Measurements from ENCODE around the gene RHOF. TPM values are rescaled to one million over a fixed set of nuclear protein-coding genes. Genes with fewer than 3 reads are reported as not detected.

The RHOF gene
- total and polyA plus RNA-seq, 7 donors: 7.6 to 132 (median 15.0) TPM

DNA sequence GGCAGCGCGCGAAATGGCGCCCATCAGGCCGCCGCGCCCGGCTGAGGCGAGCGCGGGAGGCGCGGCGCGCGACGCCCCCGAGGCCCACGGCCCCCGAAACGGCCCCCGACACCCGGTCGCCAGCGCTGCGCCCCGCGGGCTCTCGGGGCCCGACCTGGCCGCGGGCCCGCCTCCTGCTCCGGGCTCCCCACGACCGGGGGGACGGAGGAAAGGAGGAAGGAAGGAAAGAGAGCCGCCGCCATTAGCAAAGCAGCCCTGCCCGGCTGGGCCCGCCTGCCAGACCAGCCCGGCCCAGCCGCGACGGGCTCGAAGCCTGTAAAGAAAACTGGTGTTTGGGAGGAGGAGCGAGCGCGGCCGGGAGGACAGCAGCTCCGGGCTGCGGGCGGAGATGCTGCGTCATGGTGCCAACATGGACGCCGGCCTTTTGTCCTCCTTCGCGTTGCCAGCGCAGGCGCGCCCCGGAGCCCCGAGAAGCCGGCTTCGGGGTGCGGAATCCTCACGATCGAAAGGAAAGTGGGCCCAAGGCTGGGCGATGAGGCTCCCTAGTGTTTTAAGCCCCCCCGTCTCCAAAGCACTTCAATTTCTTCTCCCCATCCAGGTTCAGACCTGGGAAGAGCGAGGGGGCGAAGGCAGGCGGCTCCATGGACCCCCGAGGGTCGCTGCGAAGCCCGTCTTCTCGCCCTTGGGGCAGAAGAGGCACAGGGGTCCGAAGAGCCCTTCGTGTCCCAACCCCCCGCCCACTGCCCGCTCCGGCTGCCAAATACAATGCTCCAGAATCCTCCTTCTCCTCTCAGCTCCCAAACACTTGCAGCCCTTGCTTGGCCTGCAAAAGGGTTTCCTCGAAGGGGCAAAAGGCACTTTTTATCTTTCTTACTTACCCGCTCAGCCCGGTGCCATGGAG is 7.5 kb upstream of the RHOF start:
- H3K4me1 ChIP-seq: peaks cover 0 to 50% (median 46%) of the 10 kb centered on the region in 4 donors
- H3K9me3 ChIP-seq: no peaks in the 10 kb centered on the region
- H3K4me3 ChIP-seq: peak overlapping the region; percentile 63 to 81 (median 78)
- H3K36me3 ChIP-seq: peaks cover 0 to 5% (median 1%) of the 10 kb centered on the region in 4 donors
- peak; percentile 93 for DNase-seq
- intact Hi-C loops (cut with DNase I): loop anchor here (10.0 kb wide), 1 partner anchor 264 kb away; no protein-coding TSS in a partner anchor
- no peaks in the 10 kb centered on the region for H3K27me3 ChIP-seq
- peak overlapping the region; percentile 100 for H3K27ac ChIP-seq
- 0 to 1% methylated on average over 86 of the region's 86 CpGs for WGBS, 2 donors
- TF ChIP-seq POLR2A (IDR thresholded peaks at IDR 0.05) (peak; percentile 72 to 79), EP300 (IDR thresholded peaks at IDR 0.05) (no peak), POLR2AphosphoS5 (IDR thresholded peaks at IDR 0.05) (peak; percentile 58 to 81 (median 74))
- TF ChIP-seq, protein P1, sequence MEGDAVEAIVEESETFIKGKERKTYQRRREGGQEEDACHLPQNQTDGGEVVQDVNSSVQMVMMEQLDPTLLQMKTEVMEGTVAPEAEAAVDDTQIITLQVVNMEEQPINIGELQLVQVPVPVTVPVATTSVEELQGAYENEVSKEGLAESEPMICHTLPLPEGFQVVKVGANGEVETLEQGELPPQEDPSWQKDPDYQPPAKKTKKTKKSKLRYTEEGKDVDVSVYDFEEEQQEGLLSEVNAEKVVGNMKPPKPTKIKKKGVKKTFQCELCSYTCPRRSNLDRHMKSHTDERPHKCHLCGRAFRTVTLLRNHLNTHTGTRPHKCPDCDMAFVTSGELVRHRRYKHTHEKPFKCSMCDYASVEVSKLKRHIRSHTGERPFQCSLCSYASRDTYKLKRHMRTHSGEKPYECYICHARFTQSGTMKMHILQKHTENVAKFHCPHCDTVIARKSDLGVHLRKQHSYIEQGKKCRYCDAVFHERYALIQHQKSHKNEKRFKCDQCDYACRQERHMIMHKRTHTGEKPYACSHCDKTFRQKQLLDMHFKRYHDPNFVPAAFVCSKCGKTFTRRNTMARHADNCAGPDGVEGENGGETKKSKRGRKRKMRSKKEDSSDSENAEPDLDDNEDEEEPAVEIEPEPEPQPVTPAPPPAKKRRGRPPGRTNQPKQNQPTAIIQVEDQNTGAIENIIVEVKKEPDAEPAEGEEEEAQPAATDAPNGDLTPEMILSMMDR (IDR thresholded peaks at IDR 0.05): no peak

DNA sequence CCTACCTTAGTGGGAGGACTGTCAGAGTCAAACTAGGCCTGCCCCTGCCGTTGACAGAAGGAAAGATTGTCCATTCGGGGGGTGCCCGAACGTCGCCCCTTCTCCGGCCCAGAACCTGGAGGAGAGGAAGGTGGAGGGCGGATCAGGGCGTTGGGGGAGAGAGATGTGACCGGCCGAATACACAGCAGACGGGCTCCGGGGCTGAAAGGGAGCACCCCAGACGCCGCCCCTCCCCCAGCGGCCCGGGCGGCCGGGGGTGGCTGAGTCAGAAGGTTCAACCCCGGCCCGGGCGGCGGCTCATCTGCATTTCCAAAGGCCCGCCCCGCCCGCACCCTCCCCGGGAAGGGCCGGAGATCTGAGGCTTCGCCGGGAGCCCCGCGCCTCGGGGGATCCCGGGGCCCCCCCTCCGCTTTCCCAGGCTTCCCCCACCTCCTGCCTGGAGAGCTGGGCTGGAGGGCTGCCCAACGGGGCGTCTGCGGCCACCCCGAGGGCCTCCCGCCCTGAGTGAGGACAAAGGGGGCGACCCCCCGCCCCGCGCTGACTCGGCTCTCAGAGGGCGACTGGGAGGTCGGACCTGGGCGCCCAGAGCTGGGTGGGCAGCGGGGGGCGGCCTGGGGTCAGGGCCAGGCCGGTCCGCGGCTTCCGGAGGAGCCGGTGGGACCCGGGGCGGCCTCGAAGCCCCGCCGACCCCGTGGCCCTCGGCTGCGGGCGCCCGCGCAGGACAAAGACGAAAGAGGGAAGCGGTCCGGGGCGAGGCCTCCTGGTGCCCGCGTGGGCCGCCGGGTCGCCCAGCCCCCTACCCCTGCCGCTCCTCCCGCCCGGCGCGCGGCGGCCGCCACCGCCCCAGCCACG is 6.6 kb upstream of the RHOF start:
- DNase-seq: peak; percentile 97
- H3K27me3 ChIP-seq: no peaks in the 10 kb centered on the region
- H3K4me3 ChIP-seq: peak overlapping the region; percentile 58 to 81 (median 78)
- no peaks in the 10 kb centered on the region for H3K9me3 ChIP-seq
- intact Hi-C loops (cut with DNase I): loop anchor here (10.0 kb wide), 1 partner anchor 265 kb away; no protein-coding TSS in a partner anchor
- TF ChIP-seq POLR2AphosphoS5 (IDR thresholded peaks at IDR 0.05) (peak; percentile 71 to 91 (median 81)), EP300 (IDR thresholded peaks at IDR 0.05) (no peak), POLR2A (IDR thresholded peaks at IDR 0.05) (peak; percentile 75 to 86)
- peaks cover 0 to 12% (median 4%) of the 10 kb centered on the region in 4 donors for H3K36me3 ChIP-seq
- peaks cover 0 to 50% (median 46%) of the 10 kb centered on the region in 4 donors for H3K4me1 ChIP-seq
- peak overlapping the region; percentile 100 for H3K27ac ChIP-seq
- WGBS, 2 donors: 0 to 1% methylated on average over 84 of the region's 84 CpGs

DNA sequence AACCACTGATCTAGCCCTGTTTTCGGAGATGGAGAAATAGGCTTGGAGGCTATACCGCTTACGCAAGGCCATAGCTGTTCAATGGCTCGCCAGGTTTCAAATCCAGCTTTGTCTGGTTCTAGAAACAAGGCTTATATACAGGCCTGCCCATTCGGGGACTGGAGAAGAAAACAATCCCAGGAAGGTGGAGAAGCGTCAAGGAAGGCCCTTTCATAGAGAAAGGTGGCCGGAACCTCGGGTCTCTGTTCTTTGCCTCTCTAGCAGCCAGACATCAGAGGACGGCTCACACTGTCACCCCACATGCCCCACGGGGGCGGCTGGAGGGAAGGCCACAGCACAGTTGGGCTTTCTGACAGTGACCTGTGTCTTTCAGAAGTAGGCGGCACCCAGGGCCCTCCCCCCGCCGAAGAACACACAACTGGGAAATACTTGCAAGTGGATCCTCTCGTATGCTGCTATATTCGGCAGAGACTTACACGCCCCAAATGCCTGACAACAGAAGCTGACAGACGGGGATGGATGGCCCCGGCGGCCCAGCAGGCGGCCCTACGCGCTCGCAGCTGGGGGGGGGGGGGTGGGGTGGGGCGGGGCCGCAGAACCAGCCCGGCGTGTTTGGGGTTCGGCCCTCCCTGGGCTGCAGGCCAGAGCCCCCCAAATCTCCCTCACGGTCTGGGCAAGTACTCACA is 5.8 kb upstream of the RHOF start:
- DNase-seq: peak; percentile 93
- H3K4me3 ChIP-seq: peak overlapping the region; percentile 58 to 81 (median 78)

DNA sequence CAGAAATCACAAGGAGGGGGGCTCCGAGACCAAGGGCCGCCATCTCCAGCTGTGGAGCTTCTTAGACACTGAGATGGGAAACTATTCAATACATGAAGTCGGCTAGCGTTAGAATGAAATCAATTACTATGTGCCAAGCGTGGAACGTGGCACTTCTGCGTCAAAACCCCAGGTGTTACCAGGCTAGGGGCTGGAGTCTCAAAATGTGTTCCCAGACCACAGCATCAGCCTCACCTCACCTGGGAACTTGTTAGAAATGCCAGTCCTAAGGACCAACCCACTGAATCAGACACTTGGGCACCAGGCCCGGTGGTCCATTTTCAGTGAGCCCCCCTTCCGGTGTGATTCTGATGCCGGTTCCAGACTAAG is 5.3 kb upstream of the RHOF start:
- TF ChIP-seq, protein P1 (IDR thresholded peaks at IDR 0.05): no peak
- TF ChIP-seq EP300 (IDR thresholded peaks at IDR 0.05) (no peak), POLR2A (IDR thresholded peaks at IDR 0.05) (no peak), POLR2AphosphoS5 (IDR thresholded peaks at IDR 0.05) (no peak)
- Histone ChIP-seq H3K4me1 (peaks cover 0 to 60% (median 55%) of the 10 kb centered on the region in 4 donors), H3K36me3 (peaks cover 0 to 12% (median 4%) of the 10 kb centered on the region in 4 donors), H3K4me3 (peak overlapping the region; percentile 58 to 81 (median 78)), H3K27me3 (no peaks in the 10 kb centered on the region), H3K27ac (peak overlapping the region; percentile 100), H3K9me3 (no peaks in the 10 kb centered on the region)
- 20 to 66% methylated on average over 10 of the region's 10 CpGs for WGBS, 2 donors
- intact Hi-C loops (cut with DNase I): no loop called here
- no peak for DNase-seq

More for the DNA sequence above, 5.8 kb upstream of the RHOF start:
- H3K36me3 ChIP-seq: peaks cover 0 to 12% (median 4%) of the 10 kb centered on the region in 4 donors
- intact Hi-C loops (cut with DNase I): no loop called here
- no peaks in the 10 kb centered on the region for H3K9me3 ChIP-seq
- TF ChIP-seq POLR2AphosphoS5 (IDR thresholded peaks at IDR 0.05): peak; percentile 33 to 61 (median 49)
- TF ChIP-seq, protein P1 (IDR thresholded peaks at IDR 0.05): no peak
- TF ChIP-seq EP300 (IDR thresholded peaks at IDR 0.05): no peak
- no peak for TF ChIP-seq POLR2A (IDR thresholded peaks at IDR 0.05)
- no peaks in the 10 kb centered on the region for H3K27me3 ChIP-seq
- H3K4me1 ChIP-seq: peaks cover 0 to 55% (median 51%) of the 10 kb centered on the region in 4 donors
- 5 to 13% methylated on average over 30 of the region's 30 CpGs for WGBS, 2 donors
- H3K27ac ChIP-seq: peak overlapping the region; percentile 100

Data from sigmoid colon (tissue), 7 donors.